Omental fat pad (tissue), 4 donors: ENCODE measurements around the gene COL6A2. TPM values are rescaled to one million over a fixed set of nuclear protein-coding genes. Genes with fewer than 3 reads are reported as not detected.
"Not testable (repeated sequence)": the region's sequence is repeated elsewhere in the genome, so short reads cannot be mapped to it uniquely, and the experiment has no call there.

ENCODE experiments used
- ATAC-seq: fragments of 150-250 bp; one replicate; pipeline ENCODE4 v1.9.1; 2016; ENCODE audit warnings: mild to moderate bottlenecking, moderate library complexity; ENCODE audit not compliant: low FRiP score
- DNase-seq: peaks from one replicate; pipeline ENCODE4 v3.0.0-alpha.2; 2019; ENCODE audit warnings: low spot score
- total RNA-seq, 4 donors: library from RNA; depleted of rRNA; stranded (reverse); fragments of >200 nt; gene quantifications; one replicate each; pipeline ENCODE4 v1.1.0, GENCODE V29; 2016
- TF ChIP-seq, protein P1 (sequence below), 3 donors: fragments of 450-650 bp; IDR thresholded peaks; one replicate each; pipeline ENCODE4 v1.5.1; 2016 to 2017; ENCODE audit warnings: antibody characterized with exemption in 3 of 3, mild to moderate bottlenecking in 3 of 3, moderate library complexity in 2 of 3

COL6A2 gene
- total RNA-seq, 4 donors from 2014 or later, result 480 to 1,153 (median 616) TPM

DNA sequence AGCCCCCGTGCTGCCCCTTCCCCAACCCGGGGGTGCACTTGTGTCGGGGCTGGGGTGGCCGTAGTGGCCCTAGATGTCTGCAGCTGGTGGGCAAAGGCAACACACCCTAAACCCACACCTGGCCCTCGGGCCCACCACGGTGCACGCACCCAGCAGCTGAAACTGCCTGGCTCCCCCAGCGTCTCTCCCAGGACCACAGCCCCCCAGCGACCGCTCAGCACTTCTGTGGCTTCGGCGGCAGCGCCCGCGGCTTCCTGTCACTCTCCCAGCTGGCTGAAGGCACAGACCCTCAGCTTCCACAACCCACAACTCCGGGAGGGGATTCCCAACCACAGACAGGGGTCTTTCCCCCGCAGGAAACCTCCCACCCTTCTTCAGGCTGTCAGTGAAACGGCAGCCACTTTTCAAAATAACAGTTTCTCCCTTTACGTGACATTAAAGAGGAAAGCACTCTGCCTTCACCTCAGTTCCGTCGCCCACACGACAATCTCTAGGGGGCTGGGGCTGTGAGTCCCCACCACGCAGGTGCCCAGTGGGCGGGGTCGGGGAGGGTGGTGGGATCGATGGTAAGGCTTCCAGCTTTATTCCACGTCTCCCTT lies 40.7 kb upstream of the COL6A2 start:
- TF ChIP-seq, protein P1, sequence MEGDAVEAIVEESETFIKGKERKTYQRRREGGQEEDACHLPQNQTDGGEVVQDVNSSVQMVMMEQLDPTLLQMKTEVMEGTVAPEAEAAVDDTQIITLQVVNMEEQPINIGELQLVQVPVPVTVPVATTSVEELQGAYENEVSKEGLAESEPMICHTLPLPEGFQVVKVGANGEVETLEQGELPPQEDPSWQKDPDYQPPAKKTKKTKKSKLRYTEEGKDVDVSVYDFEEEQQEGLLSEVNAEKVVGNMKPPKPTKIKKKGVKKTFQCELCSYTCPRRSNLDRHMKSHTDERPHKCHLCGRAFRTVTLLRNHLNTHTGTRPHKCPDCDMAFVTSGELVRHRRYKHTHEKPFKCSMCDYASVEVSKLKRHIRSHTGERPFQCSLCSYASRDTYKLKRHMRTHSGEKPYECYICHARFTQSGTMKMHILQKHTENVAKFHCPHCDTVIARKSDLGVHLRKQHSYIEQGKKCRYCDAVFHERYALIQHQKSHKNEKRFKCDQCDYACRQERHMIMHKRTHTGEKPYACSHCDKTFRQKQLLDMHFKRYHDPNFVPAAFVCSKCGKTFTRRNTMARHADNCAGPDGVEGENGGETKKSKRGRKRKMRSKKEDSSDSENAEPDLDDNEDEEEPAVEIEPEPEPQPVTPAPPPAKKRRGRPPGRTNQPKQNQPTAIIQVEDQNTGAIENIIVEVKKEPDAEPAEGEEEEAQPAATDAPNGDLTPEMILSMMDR (IDR thresholded peaks at IDR 0.05), result no peak
- DNase-seq (no peak), ATAC-seq (no peak)

DNA sequence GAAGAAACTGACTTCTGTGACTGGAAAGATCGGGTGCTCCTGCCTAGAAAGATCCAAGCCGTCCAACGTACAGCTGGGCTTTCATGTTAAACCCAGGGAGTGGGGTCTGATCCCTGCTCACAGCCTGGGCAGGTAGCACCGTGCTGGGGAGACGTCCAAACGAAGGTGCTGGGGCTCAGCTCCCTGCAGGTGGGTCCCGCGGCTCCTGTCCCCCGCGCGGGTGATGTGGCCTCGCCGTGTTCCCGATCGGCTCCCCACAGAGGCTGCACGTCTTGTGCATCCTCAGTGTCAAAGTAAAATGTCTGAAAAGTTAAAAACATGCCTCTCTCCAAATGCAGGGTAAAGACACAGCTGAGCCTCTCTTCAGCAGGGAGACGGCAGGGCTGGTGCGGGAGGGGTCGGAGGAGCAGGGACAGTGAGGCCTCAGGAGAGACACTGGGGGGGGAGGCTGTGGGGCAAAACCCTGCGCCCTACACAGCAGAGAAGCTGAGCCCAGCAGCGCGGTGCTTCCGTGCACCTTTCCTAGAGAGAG lies 40.1 kb upstream of the COL6A2 start:
- TF ChIP-seq, protein P1 (IDR thresholded peaks at IDR 0.05), result no peak
- ATAC-seq (no peak), DNase-seq (no peak)

DNA sequence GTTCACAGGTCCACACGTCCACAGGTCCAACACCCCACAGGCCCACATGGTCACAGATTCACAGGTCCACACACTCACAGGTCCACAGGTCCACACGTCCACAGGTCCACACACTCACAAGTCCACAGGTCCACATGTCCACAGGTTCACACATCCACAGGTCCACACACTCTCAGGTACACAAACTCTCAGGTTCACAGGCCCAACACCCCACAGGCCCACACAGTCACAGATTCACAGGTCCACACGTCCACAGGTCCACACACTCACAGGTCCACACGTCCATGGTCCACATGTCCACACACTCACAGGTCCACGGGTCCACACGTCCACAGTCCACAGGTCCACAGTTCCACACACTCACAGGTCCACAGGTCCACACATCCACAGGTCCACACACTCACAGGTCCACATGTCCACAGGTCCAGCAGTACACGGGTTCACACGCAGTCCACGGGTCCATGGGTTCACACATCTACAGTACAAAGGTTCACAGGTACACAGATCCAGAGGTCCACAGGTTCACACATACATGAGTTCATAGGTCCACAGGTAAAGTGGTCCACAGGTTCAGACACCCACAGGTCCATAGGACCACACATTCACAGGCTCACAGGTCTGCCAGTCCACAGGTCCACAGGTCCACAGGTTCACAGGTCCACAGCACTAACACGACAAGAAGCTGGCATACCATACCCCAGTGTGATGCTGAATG lies 39.3 kb upstream of the COL6A2 start:
- ATAC-seq (no peak), DNase-seq (no peak)
- TF ChIP-seq, protein P1 (IDR thresholded peaks at IDR 0.05), result no peak

DNA sequence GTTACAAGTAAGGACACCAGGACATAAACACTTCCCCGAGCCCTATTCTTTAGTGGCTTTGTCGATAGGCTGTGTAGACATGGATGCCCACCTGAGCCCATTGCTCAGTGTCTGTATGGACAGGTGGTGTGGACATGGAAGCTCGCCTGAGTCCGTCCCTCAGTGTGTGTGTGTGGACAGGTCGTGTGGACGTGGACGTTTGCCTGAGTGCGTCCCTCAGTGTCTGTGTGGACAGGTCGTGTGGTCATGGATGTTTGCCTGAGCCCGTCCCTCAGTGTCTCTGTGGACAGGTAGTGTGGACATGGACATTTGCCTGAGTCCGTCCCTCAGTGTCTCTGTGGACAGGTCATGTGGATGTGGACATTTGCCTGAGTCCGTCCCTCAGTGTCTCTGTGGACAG lies 38.7 kb upstream of the COL6A2 start:
- TF ChIP-seq, protein P1 (IDR thresholded peaks at IDR 0.05), result no peak
- ATAC-seq, result no peak
- no peak for DNase-seq

DNA sequence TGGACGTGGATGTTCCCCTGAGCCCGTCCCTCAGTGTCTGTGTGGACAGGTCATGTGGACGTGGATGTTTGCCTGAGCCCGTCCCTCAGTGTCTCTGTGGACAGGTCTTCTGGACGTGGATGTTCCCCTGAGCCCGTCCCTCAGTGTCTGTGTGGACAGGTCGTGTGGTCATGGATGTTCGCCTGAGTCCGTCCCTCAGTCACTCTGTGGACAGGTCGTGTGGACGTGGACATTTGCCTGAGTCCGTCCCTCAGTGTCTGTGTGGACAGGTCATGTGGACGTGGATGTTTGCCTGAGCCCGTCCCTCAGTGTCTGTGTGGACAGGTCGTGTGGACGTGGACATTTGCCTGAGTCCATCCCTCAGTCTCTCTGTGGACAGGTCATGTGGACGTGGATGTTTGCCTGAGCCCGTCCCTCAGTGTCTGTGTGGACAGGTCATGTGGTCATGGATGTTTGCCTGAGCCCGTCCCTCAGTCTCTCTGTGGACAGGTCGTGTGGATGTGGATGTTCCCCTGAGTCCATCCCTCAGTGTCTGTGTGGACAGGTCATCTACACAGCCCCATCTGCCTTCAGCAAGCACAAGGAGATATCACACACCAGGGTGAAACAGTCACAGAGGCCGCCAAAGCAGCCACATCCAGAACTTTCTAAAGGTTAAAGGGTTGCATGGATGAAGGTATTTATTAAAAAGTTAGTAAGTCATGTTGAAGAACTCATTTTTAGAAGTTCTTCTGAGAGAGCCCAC lies 38.0 kb upstream of the COL6A2 start:
- ATAC-seq, result not testable (repeated sequence)
- DNase-seq, result peak; percentile 19

DNA sequence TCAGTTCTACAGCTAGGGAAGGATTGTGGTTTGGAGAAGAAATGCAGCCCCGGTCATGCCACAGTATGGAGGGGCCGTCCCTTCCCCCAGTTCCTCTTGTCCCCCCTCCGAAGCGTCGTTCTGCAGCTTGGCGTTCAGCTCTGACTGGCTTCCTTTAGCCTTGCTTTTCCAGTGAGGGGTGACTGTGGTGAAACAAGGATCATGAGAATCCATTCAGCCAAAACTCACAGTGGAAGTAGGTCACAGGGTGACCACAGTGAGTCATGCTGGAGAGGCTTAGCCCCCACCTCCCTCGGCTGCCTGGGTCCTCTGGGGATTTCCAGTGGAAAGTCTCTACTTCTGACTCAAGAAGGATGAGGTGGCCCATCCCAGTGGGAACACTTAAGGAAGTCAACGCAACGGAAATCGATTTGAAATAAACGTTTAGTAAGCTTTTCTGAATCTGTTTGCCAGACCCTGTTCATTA lies 37.3 kb upstream of the COL6A2 start:
- TF ChIP-seq, protein P1 (IDR thresholded peaks at IDR 0.05), result no peak
- ATAC-seq, result peak; percentile 27

DNA sequence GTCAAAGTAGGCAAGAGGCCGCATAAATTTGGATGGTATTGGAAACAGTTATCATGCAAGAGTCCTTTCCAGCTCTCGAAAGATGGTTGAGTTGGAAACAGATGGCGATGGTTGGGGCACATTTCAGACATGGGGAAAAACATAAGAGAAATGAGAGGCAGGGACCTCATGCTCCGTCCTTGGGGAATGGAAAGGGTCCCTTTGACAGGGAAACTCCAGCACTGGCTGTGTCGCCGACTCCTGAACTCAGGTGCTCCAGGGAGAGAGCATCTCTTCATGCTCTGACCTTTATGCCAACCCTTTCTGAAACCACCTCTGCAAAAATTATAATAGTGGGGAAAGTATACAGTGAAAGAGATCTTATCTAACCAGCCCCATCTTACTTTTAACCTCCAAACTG lies 36.8 kb upstream of the COL6A2 start:
- DNase-seq (no peak), ATAC-seq (no peak)
- TF ChIP-seq, protein P1 (IDR thresholded peaks at IDR 0.05), result no peak

More for the DNA sequence above, 37.3 kb upstream of the COL6A2 start:
- DNase-seq, result peak; percentile 23
